Smooth muscle cell (in vitro differentiated cells): Measurements from ENCODE around the gene RBMS1. TPM values are rescaled to one million over a fixed set of nuclear protein-coding genes. Genes with fewer than 3 reads are reported as not detected.
A peak's percentile ranks its signal among the peaks of the same experiment; 100 is the strongest.

Source experiments
- DNase-seq: peaks from one replicate; lab custom pipeline; 2025; ENCODE audit not compliant: unreplicated experiment; lab: John Stamatoyannopoulos, UW
- H2AFZ ChIP-seq: fragments of 200-600 bp; sonication (generic); 2 replicates; pipeline ENCODE4 v1.6.0; 2016; ENCODE audit warnings: antibody characterized with exemption, low read depth, mild to moderate bottlenecking
- H3F3A ChIP-seq: fragments of 200-600 bp; sonication (generic); 2 replicates; pipeline ENCODE4 v1.6.0; 2017; ENCODE audit warnings: antibody characterized with exemption, low read depth
- H3K27ac ChIP-seq: fragments of 200-600 bp; sonication (generic); 2 replicates; pipeline ENCODE4 v1.5.1; 2016; ENCODE audit warnings: low read depth, mild to moderate bottlenecking
- H3K27me3 ChIP-seq: fragments of 200-600 bp; sonication (generic); 2 replicates; pipeline ENCODE4 v1.6.1; 2016; ENCODE audit warnings: low read depth, mild to moderate bottlenecking
- H3K36me3 ChIP-seq: fragments of 200-600 bp; sonication (generic); 2 replicates; pipeline ENCODE4 v1.5.1; 2016; ENCODE audit warnings: low read depth
- H3K4me1 ChIP-seq: fragments of 200-600 bp; sonication (generic); 2 replicates; pipeline ENCODE4 v1.5.1; 2016; ENCODE audit warnings: low read depth
- H3K4me2 ChIP-seq: fragments of 200-600 bp; sonication (generic); 2 replicates; pipeline ENCODE4 v1.6.0; 2016; ENCODE audit warnings: mild to moderate bottlenecking
- H3K4me3 ChIP-seq: fragments of 200-600 bp; sonication (generic); 2 replicates; pipeline ENCODE4 v1.5.1; 2016; ENCODE audit warnings: mild to moderate bottlenecking
- H3K79me2 ChIP-seq: fragments of 200-600 bp; sonication (generic); 2 replicates; pipeline ENCODE4 v1.6.0; 2016; ENCODE audit warnings: low read depth, mild to moderate bottlenecking
- H3K9ac ChIP-seq: fragments of 200-600 bp; sonication (generic); 2 replicates; pipeline ENCODE4 v1.6.0; 2016; ENCODE audit warnings: low read depth
- H3K9me3 ChIP-seq: fragments of 200-600 bp; sonication (generic); replicated peaks from 2 replicates; pipeline ENCODE4 v1.5.1; 2016; ENCODE audit warnings: low read depth
- H4K20me1 ChIP-seq: fragments of 200-600 bp; sonication (generic); 2 replicates; pipeline ENCODE4 v1.6.0; 2016; ENCODE audit warnings: low read depth
- WGBS: methylation state at CpG from one replicate; pipeline ENCODE4 v1.1.7; 2016; ENCODE audit warnings: low lambda C conversion rate; 5-methylcytosine and 5-hydroxymethylcytosine counted together
- polyA plus RNA-seq: library from polyadenylated mRNA; unstranded; fragments of >200 nt; fragmentation: Nextera tagmentation; extraction: Ambion mirVana; gene quantifications from 2 replicates; pipeline ENCODE4 v1.2.1, GENCODE V29; 2016
- total RNA-seq: library from RNA; depleted of rRNA; stranded (reverse); fragments of >200 nt; gene quantifications from 2 replicates; pipeline ENCODE4 v1.2.3, GENCODE V29; 2014
- TF ChIP-seq, protein P1 (sequence below): fragments of 200-600 bp; sonication (generic); IDR thresholded peaks from 2 replicates; pipeline ENCODE4 v1.5.1; 2017; ENCODE audit warnings: borderline replicate concordance, mild to moderate bottlenecking, antibody characterized with exemption; ENCODE audit not compliant: insufficient read depth, poor library complexity, severe bottlenecking

The RBMS1 gene
- total and polyA plus RNA-seq, 2 experiments from 2014 or later, result 103 to 160 TPM

DNA sequence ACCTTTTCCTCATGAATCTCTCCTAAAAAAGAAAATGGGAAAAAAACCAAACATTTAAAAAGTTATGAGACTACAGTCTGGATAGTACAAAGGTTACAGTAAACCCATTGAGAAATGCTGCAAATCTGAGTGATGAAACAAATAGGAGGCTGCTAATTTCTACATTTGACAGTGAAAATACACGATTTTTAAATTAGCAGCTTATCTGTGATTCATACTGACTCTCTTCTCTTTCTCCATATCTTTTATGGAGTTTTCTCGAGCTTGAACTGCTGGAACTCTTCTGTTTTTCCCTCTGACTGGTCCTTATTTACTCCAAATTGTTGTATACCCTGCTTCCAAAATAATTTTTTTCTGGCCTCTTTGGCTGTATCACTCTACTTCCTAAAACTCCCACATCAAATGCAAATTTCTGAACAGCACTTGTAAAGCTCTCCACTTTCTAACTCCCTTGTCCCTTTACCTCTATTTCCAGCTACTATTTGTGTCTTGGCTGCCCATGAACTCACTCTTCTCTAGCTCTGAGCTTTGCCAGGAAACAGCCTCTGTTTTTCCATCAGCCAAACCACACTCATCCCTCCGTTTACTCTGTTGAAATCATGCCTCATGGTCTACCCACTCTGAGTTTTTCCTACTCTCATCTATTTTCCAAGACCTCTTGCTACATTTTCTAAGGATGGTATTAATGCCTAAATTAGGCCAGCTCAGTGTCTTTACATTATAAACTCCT, 73.7 kb downstream of the RBMS1 start:
- H3K79me2 ChIP-seq, result peaks cover 68% of the 10 kb centered on the region
- H2AFZ ChIP-seq, result no peak overlapping the region
- H3K9me3 ChIP-seq, result no peaks in the 10 kb centered on the region
- H3K27me3 ChIP-seq, result no peaks in the 10 kb centered on the region
- peak overlapping the region; percentile 77 for H3K9ac ChIP-seq
- H4K20me1 ChIP-seq, result peaks cover 7% of the 10 kb centered on the region
- WGBS, result 21% methylated on average over 3 of the region's 3 CpGs
- H3K4me2 ChIP-seq, result peak overlapping the region; percentile 77
- peaks cover 40% of the 10 kb centered on the region for H3K4me1 ChIP-seq
- H3K4me3 ChIP-seq, result no peak overlapping the region
- H3K27ac ChIP-seq, result peak overlapping the region; percentile 98
- TF ChIP-seq, protein P1, sequence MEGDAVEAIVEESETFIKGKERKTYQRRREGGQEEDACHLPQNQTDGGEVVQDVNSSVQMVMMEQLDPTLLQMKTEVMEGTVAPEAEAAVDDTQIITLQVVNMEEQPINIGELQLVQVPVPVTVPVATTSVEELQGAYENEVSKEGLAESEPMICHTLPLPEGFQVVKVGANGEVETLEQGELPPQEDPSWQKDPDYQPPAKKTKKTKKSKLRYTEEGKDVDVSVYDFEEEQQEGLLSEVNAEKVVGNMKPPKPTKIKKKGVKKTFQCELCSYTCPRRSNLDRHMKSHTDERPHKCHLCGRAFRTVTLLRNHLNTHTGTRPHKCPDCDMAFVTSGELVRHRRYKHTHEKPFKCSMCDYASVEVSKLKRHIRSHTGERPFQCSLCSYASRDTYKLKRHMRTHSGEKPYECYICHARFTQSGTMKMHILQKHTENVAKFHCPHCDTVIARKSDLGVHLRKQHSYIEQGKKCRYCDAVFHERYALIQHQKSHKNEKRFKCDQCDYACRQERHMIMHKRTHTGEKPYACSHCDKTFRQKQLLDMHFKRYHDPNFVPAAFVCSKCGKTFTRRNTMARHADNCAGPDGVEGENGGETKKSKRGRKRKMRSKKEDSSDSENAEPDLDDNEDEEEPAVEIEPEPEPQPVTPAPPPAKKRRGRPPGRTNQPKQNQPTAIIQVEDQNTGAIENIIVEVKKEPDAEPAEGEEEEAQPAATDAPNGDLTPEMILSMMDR, result no peak
- H3F3A ChIP-seq, result peaks cover 23% of the 10 kb centered on the region
- DNase-seq, result no peak
- no peaks in the 10 kb centered on the region for H3K36me3 ChIP-seq

- no peaks in the 10 kb centered on the region for H3K9me3 ChIP-seq
- H4K20me1 ChIP-seq, result peaks cover 7% of the 10 kb centered on the region
- H3K4me1 ChIP-seq, result peaks cover 40% of the 10 kb centered on the region
- peaks cover 68% of the 10 kb centered on the region for H3K79me2 ChIP-seq
- no peaks in the 10 kb centered on the region for H3K36me3 ChIP-seq
- peak overlapping the region; percentile 98 for H3K27ac ChIP-seq
- H2AFZ ChIP-seq, result no peak overlapping the region
- H3K4me3 ChIP-seq, result no peak overlapping the region
- no peak for DNase-seq
- peak overlapping the region; percentile 77 for H3K9ac ChIP-seq
- TF ChIP-seq, protein P1, result no peak
- H3K27me3 ChIP-seq, result no peaks in the 10 kb centered on the region
- peak overlapping the region; percentile 77 for H3K4me2 ChIP-seq
- H3F3A ChIP-seq, result peaks cover 23% of the 10 kb centered on the region
- WGBS, result 29% methylated on average over 1 of the region's 1 CpG
Observed at GRCh38 chr2:160418853-160419252, 74.8 kb downstream of the RBMS1 start.

DNA sequence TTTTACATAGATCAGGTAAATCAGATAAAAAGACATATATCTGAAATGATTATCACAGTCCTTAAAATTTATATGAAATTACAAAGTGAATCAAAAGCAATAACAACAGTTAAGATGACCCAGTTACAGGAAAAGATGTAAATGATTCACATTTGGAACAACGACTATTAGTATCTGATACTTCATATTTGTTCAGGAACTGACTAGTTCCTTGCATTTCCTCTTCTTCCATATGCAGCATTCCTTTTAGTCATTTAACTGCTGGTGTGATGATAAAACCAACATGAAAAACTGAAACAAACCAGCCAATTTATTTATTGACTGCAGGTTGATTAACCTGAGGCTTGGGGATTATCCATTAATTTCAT, 75.2 kb downstream of the RBMS1 start:
- H3K27ac ChIP-seq, result peak overlapping the region; percentile 98
- H3K4me2 ChIP-seq, result peak overlapping the region; percentile 77
- H3K4me1 ChIP-seq, result peaks cover 40% of the 10 kb centered on the region
- DNase-seq, result no peak
- H3F3A ChIP-seq, result peaks cover 23% of the 10 kb centered on the region
- H3K9me3 ChIP-seq, result no peaks in the 10 kb centered on the region
- peaks cover 7% of the 10 kb centered on the region for H4K20me1 ChIP-seq
- H3K9ac ChIP-seq, result peak overlapping the region; percentile 77
- peaks cover 68% of the 10 kb centered on the region for H3K79me2 ChIP-seq
- H3K4me3 ChIP-seq, result peak overlapping the region; percentile 6
- no peak overlapping the region for H2AFZ ChIP-seq
- TF ChIP-seq, protein P1, result no peak
- no peaks in the 10 kb centered on the region for H3K36me3 ChIP-seq
- WGBS, result 37% methylated on average over 1 of the region's 1 CpG
- no peaks in the 10 kb centered on the region for H3K27me3 ChIP-seq

- TF ChIP-seq, protein P1, result no peak
- Histone ChIP-seq H3K27ac (peak overlapping the region; percentile 98), H2AFZ (no peak overlapping the region), H3K27me3 (no peaks in the 10 kb centered on the region), H3K36me3 (no peaks in the 10 kb centered on the region), H3K9me3 (no peaks in the 10 kb centered on the region), H3F3A (peaks cover 23% of the 10 kb centered on the region), H3K4me1 (peaks cover 40% of the 10 kb centered on the region), H3K9ac (peak overlapping the region; percentile 77), H3K79me2 (peaks cover 70% of the 10 kb centered on the region), H3K4me3 (peak overlapping the region; percentile 6), H3K4me2 (peak overlapping the region; percentile 77), H4K20me1 (peaks cover 7% of the 10 kb centered on the region)
- no peak for DNase-seq
- 34% methylated on average over 6 of the region's 6 CpGs for WGBS
Observed at GRCh38 chr2:160417745-160418397, 75.7 kb downstream of the RBMS1 start.
